Dedifferentiated amniotic fluid mesenchymal stem cell (primary cell): Measurements from ENCODE around the gene PID1.

Experiments
- DNase-seq: peaks from one replicate; pipeline ENCODE4 v3.0.0-alpha.2; 2016; ENCODE audit errors: extremely low spot score

Gene PID1

GRCh38 chr2:229009816-229010215 lies 261.3 kb downstream of the PID1 start:
- no peak for DNase-seq

GRCh38 chr2:229003256-229003655 lies 267.8 kb downstream of the PID1 start:
- DNase-seq, result no peak

GRCh38 chr2:229001196-229001595 lies 269.9 kb downstream of the PID1 start:
- no peak for DNase-seq

- DNase-seq, result no peak
Observed at GRCh38 chr2:228999326-228999725, 271.8 kb downstream of the PID1 start.

GRCh38 chr2:228988786-228989185 lies 282.3 kb downstream of the PID1 start:
- no peak for DNase-seq

- no peak for DNase-seq
Observed at GRCh38 chr2:228987441-228988155, 283.5 kb downstream of the PID1 start.

- DNase-seq, result no peak
Observed at GRCh38 chr2:228986961-228987360, 284.1 kb downstream of the PID1 start.

GRCh38 chr2:228983700-228984099 lies 287.4 kb downstream of the PID1 start:
- no peak for DNase-seq

GRCh38 chr2:228974169-228974568 lies 296.9 kb downstream of the PID1 start:
- no peak for DNase-seq
